IMR-90 (cell line): ENCODE data around the gene RGS14.

Source experiments
- BHLHE40 ChIP-seq: fragments of 150-350 bp; IDR thresholded peaks from 2 replicates; pipeline ENCODE4 v1.6.1; 2016; ENCODE audit warnings: mild to moderate bottlenecking, low read depth, low read length
- CHD1 ChIP-seq: IDR thresholded peaks from 2 replicates; pipeline ENCODE4 v1.6.1; 2012; ENCODE audit warnings: low read depth, low read length, improper control_type of control experiment
- CTCF ChIP-seq: conservative IDR thresholded peaks from 2 replicates; pipeline ENCODE4 v1.5.1; 2012; ENCODE audit warnings: mild to moderate bottlenecking, low read depth, low read length, improper control_type of control experiment
- ELK1 ChIP-seq: fragments of 150-350 bp; IDR thresholded peaks from 2 replicates; pipeline ENCODE4 v1.6.1; 2016; ENCODE audit warnings: low read depth, mild to moderate bottlenecking, low read length, moderate library complexity, borderline replicate concordance
- FOS ChIP-seq: fragments of 150-350 bp; IDR thresholded peaks from 2 replicates; pipeline ENCODE4 v1.6.1; 2016; ENCODE audit warnings: low read depth, low read length
- MAFK ChIP-seq: IDR thresholded peaks from 2 replicates; pipeline ENCODE4 v1.6.1; 2012; ENCODE audit warnings: low read depth, low read length, improper control_type of control experiment
- MXI1 ChIP-seq: IDR thresholded peaks from 2 replicates; pipeline ENCODE4 v1.6.1; 2012; ENCODE audit warnings: low read depth, mild to moderate bottlenecking, low read length, moderate library complexity, borderline replicate concordance
- NFE2L2 ChIP-seq: fragments of 150-350 bp; IDR thresholded peaks from 2 replicates; pipeline ENCODE4 v1.6.1; 2016; ENCODE audit warnings: low read depth, mild to moderate bottlenecking, low read length
- POLR2A ChIP-seq: IDR thresholded peaks from 2 replicates; pipeline ENCODE4 v1.6.1; 2012; ENCODE audit warnings: mild to moderate bottlenecking, low read depth, low read length
- RAD21 ChIP-seq: IDR thresholded peaks from 2 replicates; pipeline ENCODE4 v1.6.1; 2012; ENCODE audit warnings: low read length, improper control_type of control experiment
- RCOR1 ChIP-seq: IDR thresholded peaks from 2 replicates; pipeline ENCODE4 v1.6.1; 2012; ENCODE audit warnings: mild to moderate bottlenecking, low read length, improper control_type of control experiment; ENCODE audit not compliant: insufficient replicate concordance
- RFX5 ChIP-seq: IDR thresholded peaks from 2 replicates; pipeline ENCODE4 v1.8.0; 2012; ENCODE audit warnings: low read depth, mild to moderate bottlenecking, low read length, moderate library complexity
- SMC3 ChIP-seq: fragments of 150-350 bp; IDR thresholded peaks from 2 replicates; pipeline ENCODE4 v1.6.1; 2016; ENCODE audit warnings: low read depth, mild to moderate bottlenecking, antibody characterized with exemption, low read length, moderate library complexity
- USF2 ChIP-seq: fragments of 150-350 bp; IDR thresholded peaks from 2 replicates; pipeline ENCODE4 v1.6.1; 2017; ENCODE audit warnings: mild to moderate bottlenecking, antibody characterized with exemption, low read length, low read depth

GRCh38 chr5:177314376-177315342 is 43.1 kb upstream of the RGS14 start:
- TF ChIP-seq POLR2A (no peak), CTCF (no peak), MAFK (no peak), ELK1 (no peak), RCOR1 (no peak), RAD21 (no peak), BHLHE40 (no peak), CHD1 (no peak), NFE2L2 (no peak), USF2 (no peak), SMC3 (no peak), FOS (no peak), RFX5 (no peak), MXI1 (no peak)
